NCI-H226 (cell line): ENCODE data around the gene OLA1.

Experiments used
- DNase-seq: peaks from one replicate; pipeline ENCODE4 v3.0.0-alpha.2; 2015

OLA1 gene

DNA sequence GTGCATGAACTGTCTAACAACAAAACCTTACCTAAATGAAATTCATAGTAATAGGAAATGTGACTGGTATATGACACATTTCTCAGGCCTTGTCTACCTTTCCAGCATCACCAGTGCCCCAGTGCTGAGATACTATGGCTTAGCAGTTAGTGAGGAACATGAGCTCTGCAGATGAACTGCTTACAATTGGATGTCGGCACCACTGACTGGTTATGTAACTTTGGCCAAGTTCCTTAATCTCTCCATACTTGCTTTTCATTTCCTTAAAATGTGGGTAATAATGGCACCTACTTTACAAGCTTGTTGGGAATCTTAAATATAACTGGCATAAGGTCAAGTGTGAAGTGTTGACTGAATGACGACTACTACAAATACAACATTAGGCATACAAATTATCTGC lies 136.3 kb downstream of the OLA1 start:
- no peak for DNase-seq

DNA sequence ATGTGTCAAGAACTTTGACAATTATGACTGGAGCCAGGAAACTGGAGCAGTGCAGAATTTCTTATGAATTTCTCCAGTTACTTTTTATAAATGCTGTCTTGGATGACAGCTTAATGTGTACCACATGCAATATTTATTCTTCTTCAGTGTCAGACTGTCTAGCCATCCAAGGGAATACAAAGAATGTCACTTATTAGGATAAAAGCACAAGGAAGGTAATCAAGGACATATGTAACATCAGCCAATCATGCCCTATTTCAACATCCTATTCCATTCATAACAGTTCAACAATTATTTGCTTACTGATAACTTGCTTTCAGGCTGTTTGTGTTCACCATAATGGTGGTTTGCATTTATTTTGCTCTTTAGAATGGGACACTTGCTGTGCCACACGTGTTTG lies 139.8 kb downstream of the OLA1 start:
- DNase-seq, result no peak

DNA sequence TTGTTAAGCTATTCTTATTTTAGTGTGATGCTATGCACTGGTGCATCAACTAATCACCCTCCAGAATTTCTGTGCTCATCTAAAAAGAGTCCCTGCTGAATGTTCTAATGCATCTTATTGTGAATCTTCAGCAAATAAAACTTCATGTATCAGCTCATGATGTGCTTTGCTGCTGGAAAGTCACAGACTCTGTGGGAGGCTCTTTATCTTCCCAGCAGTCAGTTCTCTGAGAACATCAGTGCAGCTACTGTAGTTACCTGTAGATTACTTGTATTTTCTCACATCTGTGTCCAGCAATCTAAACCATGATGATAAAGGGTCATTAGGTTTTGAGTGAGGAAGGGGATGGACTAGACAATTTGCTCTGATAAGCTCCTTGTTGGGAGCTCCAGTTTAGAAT lies 141.6 kb downstream of the OLA1 start:
- no peak for DNase-seq

GRCh38 chr2:174094542-174094941 lies 153.8 kb downstream of the OLA1 start:
- no peak for DNase-seq

DNA sequence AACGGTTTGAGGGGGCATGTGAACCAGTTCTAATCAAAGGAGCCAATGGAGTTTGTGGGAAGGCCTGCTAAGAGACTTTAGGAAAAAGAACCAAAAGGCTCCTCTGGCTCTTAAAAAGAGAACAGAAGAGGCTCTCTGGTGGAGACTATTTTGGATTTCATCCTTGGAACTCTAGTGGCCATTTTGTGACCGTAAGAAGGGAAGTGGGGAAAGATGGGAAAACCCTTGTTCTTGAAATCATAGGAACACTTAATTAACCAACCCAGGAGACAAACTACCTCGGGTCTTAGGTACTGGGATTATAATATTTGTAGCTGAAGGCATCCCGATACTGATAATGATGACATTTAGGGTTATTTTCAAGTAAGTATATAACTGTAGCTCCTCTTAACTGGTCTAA lies 157.9 kb downstream of the OLA1 start:
- no peak for DNase-seq

GRCh38 chr2:174088706-174089460 lies 159.4 kb downstream of the OLA1 start:
- DNase-seq, result no peak

- no peak for DNase-seq
These were observed 161.6 kb downstream of the OLA1 start for GRCh38 chr2:174086708-174087107.

GRCh38 chr2:174085781-174086180 lies 162.6 kb downstream of the OLA1 start:
- no peak for DNase-seq

- DNase-seq, result no peak
These were observed 164.4 kb downstream of the OLA1 start for GRCh38 chr2:174083843-174084458.

DNA sequence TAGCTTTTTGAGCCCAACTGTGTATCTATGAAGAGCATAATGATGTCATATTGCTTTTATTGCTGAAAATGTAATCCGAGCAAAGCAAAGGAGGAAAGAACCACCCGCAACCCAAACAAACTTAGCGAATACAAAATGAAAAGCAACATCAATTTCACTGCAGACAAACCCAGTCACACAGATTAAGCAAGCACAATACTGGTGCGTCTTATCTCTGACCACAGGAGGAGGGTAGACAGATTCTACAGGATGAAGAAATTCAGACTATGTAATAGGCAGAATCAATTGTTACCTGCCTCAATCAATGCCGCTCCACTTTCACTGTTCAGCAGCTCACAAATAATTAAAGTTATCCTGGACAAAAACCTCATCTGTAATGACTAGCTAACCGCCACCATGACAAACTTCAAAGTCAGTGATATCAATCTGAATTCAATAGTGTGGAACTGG lies 167.6 kb downstream of the OLA1 start:
- DNase-seq, result no peak

DNA sequence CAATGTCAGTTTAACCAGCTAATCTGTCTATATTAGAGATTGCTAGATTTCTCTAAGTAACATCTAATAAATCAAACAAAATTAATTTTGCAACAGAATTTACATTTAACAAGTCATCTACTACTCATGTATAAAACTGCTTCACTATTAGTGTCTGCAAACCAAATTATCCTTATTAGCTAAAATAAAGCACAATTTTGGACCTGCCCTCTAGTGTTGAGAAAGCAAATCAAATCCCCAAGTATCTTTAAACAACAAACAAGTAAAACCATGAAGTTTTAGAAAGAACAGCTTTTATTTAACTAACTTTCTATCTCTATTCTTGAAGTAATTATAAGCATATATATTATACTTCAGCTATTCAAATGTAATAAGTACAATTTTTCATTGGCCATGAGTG lies 170.1 kb downstream of the OLA1 start:
- no peak for DNase-seq

GRCh38 chr2:174076975-174077374 lies 171.4 kb downstream of the OLA1 start:
- no peak for DNase-seq

DNA sequence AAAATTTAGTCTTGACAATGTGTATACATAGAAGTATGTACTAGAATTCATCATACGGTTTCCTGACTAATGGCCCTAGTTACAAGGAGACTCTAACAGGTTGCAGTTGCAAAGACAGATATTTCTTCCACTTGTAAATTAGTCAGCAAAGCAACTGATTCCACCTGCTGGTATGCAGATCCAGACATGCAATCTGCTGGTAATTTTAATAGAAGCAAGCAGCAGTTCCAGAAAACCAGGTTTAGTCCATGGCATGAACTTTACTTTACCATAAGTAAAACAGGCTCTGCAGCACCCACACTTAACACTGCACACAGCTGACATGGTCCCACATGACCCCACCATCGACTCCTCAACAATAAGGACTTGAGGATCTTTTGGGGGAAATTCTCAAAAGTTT lies 172.3 kb downstream of the OLA1 start:
- no peak for DNase-seq

GRCh38 chr2:174074831-174075230 lies 173.5 kb downstream of the OLA1 start:
- DNase-seq, result no peak

DNA sequence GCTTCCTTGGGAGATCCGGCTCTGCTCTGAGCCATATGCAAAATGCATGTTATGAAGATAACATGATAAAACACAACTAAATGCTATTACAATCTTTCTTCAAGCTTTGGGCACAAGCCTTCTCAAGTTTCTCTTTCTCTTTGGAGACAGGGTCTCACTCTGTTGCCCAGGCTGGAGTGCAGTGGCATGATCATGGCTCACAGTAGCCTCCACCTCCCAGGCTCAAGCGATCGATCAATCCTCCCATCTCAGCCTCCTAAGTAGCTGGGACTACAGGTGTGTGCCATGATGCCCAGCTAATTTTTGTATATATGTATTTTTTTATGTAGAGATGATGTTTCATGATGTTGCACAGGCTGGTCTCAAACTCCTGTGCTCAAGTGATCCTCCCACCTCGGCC lies 175.5 kb downstream of the OLA1 start:
- DNase-seq, result no peak

- no peak for DNase-seq
These were observed 176.3 kb downstream of the OLA1 start for GRCh38 chr2:174072069-174072468.

- DNase-seq, result no peak
These were observed 177.0 kb downstream of the OLA1 start for GRCh38 chr2:174071321-174071720.

- no peak for DNase-seq
These were observed 178.1 kb downstream of the OLA1 start for GRCh38 chr2:174070281-174070680.

DNA sequence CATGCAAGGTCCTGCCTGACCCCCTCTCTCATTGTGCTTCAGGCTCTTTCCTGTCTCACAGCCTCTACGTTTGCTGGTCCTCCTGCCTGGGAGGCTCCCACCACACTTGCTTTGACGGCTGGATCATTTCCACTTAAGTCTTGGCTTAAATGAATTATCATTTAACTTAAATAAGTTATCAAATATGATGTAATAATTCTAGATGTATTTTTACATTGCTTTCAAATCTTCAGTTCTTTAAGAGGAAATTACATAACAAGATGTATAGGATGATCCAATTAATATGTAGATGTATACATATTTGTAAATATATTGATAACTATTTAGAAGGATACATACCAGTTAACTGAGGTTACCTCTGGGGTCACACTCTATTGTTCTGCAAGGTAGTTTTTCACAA lies 180.5 kb downstream of the OLA1 start:
- no peak for DNase-seq

DNA sequence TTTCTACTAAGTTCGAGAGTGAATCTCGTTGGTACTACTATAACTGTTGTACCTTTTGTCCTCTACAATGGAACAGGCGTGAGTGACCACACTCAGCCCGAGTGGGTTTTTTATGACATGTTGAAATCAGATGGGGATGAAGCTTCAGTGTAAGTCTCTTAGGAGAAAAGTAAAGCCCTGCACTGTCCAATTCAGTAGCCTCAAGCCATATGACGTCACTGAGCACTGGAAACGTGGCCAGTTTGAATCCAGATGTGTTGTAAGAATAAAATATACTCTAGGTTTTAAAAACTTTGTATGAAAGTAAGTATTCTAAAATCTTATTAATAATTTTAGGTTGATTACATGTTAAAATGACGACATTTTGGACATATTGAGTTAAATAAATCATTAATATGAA lies 181.5 kb downstream of the OLA1 start:
- no peak for DNase-seq

- DNase-seq, result no peak
These were observed 184.7 kb downstream of the OLA1 start for GRCh38 chr2:174063492-174064092.

DNA sequence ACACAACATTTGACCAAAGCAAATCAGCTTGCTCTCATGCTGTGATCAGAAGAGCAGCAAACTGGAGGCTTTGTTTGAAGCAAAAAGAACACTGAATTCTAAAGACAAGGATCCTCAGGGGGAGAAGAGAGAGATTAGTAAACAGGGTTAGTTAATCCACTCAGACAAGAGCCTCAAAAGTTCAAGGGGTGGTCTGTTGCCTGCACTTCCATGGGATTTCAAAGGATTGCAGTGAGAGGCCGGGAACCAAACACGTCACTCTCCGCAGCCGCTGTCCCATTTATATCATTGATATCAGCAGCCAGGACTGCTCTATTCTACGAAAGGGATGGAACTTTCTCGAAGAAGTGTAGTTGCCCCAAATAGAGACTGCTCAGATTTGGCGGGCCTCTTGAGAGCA lies 185.4 kb downstream of the OLA1 start:
- no peak for DNase-seq

DNA sequence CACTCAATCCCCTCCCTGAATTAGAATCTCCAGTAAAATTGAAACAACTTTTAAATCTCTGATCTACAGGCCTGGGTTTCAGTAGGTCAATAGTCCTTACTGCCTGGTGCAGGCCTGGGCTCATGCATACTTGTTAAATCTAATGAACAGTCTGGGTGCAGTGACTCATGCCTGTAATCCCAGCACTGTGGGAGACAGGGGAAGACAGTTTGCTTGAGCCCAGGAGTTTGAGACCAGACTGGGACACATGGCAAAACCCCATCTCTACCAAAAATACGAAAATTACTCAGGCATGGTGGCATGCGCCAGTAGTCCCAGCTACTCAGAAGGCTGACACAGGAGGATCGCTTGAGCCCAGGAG lies 188.5 kb downstream of the OLA1 start:
- DNase-seq, result peak; percentile 39

DNA sequence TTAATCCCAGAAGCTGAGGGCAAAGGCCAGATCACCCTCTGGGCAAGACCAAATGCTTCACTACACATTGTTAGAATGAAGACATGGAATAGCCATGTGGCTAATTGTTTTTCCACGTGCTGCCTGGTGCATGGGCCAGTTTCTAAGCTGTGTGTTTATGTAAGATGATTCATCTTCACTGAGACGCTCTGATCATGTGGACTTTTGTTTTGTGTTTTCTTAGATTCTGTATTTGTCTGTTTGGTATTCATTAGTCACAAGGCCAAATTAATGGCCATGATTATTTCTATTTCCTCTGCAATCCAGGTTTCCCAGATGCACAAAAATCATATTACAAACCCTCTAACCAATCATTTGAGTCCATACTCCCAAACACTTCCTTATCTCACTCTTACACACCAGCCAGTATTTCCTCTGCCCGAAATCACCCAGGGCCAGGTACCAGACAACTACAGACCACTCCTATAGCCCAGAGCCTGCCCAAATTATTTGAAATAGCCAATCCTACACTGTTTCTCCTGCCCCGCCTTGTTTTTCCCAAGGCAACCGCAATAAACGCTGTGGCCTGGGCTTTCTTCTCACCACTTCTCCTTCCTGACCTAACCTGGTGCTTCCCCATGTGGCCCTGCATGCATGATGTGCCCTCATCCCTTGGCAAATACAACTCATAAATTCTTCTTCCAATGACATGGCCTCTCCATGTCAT lies 189.0 kb downstream of the OLA1 start:
- DNase-seq, result no peak
